WTC11 (cell line): ENCODE data around the gene CAMK2A. TPM values are rescaled to one million over a fixed set of nuclear protein-coding genes. Genes with fewer than 3 reads are reported as not detected.

Source experiments
- ATAC-seq: fragments of 200-7000 bp; cut with Tn5 transposase; 2 replicates; pipeline ENCODE4 v1.10.0; 2021; ENCODE audit warnings: mild to moderate bottlenecking, moderate library complexity
- CTCF ChIA-PET: fragments of 300-600 bp; sonication (Branson Sonifier 250); formaldehyde crosslinking; loops from one replicate; lab custom pipeline; 2021; ENCODE audit warnings: antibody characterized with exemption; lab: Charles Lee
- POLR2A ChIA-PET: fragments of 350-600 bp; sonication (Branson Sonifier 250); formaldehyde crosslinking; loops from one replicate; lab custom pipeline; 2021; ENCODE audit warnings: antibody characterized with exemption; lab: Charles Lee
- DNase-seq: peaks from one replicate; pipeline ENCODE4 v3.0.0; 2021; ENCODE audit warnings: low spot score
- H3K27ac Mint-ChIP-seq: 2 replicates; pipeline ENCODE4 v1.8.0; 2021; ENCODE audit warnings: mixed read lengths
- H3K27me3 Mint-ChIP-seq: 2 replicates; pipeline ENCODE4 v1.8.0; 2021; ENCODE audit warnings: low read depth, mild to moderate bottlenecking, moderate library complexity, mixed read lengths
- H3K36me3 Mint-ChIP-seq: 2 replicates; pipeline ENCODE4 v1.8.0; 2021; ENCODE audit warnings: mixed read lengths
- H3K4me1 Mint-ChIP-seq: 2 replicates; pipeline ENCODE4 v1.8.0; 2022; ENCODE audit warnings: mixed read lengths
- H3K4me3 Mint-ChIP-seq: 2 replicates; pipeline ENCODE4 v1.8.0; 2021; ENCODE audit warnings: mild to moderate bottlenecking, moderate library complexity, mixed read lengths
- H3K9me3 Mint-ChIP-seq: 2 replicates; pipeline ENCODE4 v1.8.0; 2021; ENCODE audit warnings: mixed read lengths
- ESRRA ChIP-seq: sonication (generic); formaldehyde crosslinking; IDR thresholded peaks from 2 replicates; pipeline ENCODE4 v1.8.1; 2022; ENCODE audit warnings: mild to moderate bottlenecking, missing genetic modification reagents, borderline replicate concordance
- GTF2I ChIP-seq: fragments of 250-450 bp; sonication (Bioruptor Pico); conservative IDR thresholded peaks from 2 replicates; pipeline ENCODE4 v1.4.0; 2021; ENCODE audit warnings: mild to moderate bottlenecking
- SMAD4 ChIP-seq: sonication (generic); formaldehyde crosslinking; IDR thresholded peaks from 2 replicates; pipeline ENCODE4 v1.8.0; 2022; ENCODE audit warnings: mild to moderate bottlenecking, missing genetic modification reagents
- total RNA-seq: library from RNA; stranded (reverse); gene quantifications from 3 replicates; pipeline ENCODE4 v1.2.3, GENCODE V29; 2021
- TF ChIP-seq, protein P1 (sequence below): fragments of 250-450 bp; sonication (Bioruptor Pico); IDR thresholded peaks from 2 replicates; pipeline ENCODE4 v1.9.0; 2021; ENCODE audit warnings: mild to moderate bottlenecking, borderline replicate concordance
- TF ChIP-seq, protein P2 (sequence below): sonication (generic); formaldehyde crosslinking; IDR thresholded peaks from 2 replicates; pipeline ENCODE4 v1.8.1; 2022; ENCODE audit warnings: mild to moderate bottlenecking, missing genetic modification reagents, moderate library complexity, borderline replicate concordance
- TF ChIP-seq, protein P3 (sequence below): sonication (generic); formaldehyde crosslinking; IDR thresholded peaks from 2 replicates; pipeline ENCODE4 v1.8.0; 2023; ENCODE audit warnings: mild to moderate bottlenecking, missing genetic modification reagents

The CAMK2A gene
- total RNA-seq, 1 experiment from 2014 or later, result 0.13 TPM

DNA sequence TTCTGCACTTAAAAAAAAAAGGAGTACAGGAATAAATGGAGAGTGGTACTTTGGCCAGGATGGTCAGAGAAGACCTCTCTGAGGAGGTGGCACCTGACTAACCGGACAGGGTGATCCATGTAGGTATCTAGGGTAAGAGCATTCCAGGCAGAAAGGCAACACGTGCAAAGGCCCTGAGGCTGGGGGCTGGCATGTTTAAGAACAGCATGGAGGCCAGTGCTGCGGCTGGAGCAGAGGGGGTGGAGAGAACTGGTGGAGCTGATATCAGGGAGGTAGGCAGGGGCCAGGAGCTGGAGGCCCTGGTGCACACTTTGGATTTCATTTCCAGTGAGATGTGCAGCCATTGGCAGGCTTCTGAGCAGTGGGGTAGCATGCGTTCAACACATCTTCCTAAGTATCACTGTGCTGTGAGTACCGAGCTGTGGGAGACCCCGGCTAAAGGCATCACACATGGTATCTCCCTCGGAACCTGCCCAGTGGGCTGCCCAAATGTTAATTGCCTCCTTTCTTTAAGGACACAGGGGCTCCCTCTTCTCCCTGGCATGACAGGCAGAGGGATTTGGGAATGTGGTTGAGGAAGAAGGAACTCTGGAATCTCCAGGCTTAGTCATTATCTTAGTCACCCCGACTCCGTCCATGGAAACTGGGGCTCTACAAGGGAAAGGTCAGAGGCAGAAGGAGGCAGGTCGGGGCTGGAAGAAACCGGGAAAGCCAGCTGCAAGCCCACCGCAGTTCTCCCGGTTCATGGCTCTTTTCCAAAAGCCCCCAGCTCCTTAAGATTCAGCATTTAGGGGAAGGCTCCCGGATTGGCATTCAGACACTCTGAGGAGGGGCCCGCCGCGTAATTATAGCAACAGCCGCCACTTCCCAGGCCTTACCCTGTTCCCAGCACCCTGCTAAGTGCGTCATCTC lies 81.1 kb downstream of the CAMK2A start:
- H3K4me1 Mint-ChIP-seq, result peaks cover 45% of the 10 kb centered on the region
- no peaks in the 10 kb centered on the region for H3K36me3 Mint-ChIP-seq
- TF ChIP-seq, protein P1, sequence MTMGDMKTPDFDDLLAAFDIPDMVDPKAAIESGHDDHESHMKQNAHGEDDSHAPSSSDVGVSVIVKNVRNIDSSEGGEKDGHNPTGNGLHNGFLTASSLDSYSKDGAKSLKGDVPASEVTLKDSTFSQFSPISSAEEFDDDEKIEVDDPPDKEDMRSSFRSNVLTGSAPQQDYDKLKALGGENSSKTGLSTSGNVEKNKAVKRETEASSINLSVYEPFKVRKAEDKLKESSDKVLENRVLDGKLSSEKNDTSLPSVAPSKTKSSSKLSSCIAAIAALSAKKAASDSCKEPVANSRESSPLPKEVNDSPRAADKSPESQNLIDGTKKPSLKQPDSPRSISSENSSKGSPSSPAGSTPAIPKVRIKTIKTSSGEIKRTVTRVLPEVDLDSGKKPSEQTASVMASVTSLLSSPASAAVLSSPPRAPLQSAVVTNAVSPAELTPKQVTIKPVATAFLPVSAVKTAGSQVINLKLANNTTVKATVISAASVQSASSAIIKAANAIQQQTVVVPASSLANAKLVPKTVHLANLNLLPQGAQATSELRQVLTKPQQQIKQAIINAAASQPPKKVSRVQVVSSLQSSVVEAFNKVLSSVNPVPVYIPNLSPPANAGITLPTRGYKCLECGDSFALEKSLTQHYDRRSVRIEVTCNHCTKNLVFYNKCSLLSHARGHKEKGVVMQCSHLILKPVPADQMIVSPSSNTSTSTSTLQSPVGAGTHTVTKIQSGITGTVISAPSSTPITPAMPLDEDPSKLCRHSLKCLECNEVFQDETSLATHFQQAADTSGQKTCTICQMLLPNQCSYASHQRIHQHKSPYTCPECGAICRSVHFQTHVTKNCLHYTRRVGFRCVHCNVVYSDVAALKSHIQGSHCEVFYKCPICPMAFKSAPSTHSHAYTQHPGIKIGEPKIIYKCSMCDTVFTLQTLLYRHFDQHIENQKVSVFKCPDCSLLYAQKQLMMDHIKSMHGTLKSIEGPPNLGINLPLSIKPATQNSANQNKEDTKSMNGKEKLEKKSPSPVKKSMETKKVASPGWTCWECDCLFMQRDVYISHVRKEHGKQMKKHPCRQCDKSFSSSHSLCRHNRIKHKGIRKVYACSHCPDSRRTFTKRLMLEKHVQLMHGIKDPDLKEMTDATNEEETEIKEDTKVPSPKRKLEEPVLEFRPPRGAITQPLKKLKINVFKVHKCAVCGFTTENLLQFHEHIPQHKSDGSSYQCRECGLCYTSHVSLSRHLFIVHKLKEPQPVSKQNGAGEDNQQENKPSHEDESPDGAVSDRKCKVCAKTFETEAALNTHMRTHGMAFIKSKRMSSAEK (CRISPR knock-in tag), result no peak
- peak; percentile 93 for TF ChIP-seq GTF2I (CRISPR knock-in tag)
- H3K4me3 Mint-ChIP-seq, result no peak overlapping the region
- H3K27me3 Mint-ChIP-seq, result no peaks in the 10 kb centered on the region; the same call in 1 of the 2 replicates
- DNase-seq (no peak), ATAC-seq (no peak)
- peak overlapping the region; percentile 32 for H3K27ac Mint-ChIP-seq
- ChIA-PET POLR2A (no interaction called here), CTCF (interaction anchor here (1.0 to 3.2 kb wide), 4 partner anchors 9 to 46 kb away, joined by 3 to 15 read pairs (median 7); no protein-coding TSS in a partner anchor)
- H3K9me3 Mint-ChIP-seq, result no peaks in the 10 kb centered on the region

GRCh38 chr5:150206779-150207115 lies 82.8 kb downstream of the CAMK2A start:
- no peak for ATAC-seq
- H3K4me1 Mint-ChIP-seq, result peaks cover 37% of the 10 kb centered on the region
- no peaks in the 10 kb centered on the region; the same call in none of the 2 replicates for H3K27me3 Mint-ChIP-seq
- no peaks in the 10 kb centered on the region for H3K9me3 Mint-ChIP-seq
- DNase-seq, result no peak
- TF ChIP-seq, protein P2, sequence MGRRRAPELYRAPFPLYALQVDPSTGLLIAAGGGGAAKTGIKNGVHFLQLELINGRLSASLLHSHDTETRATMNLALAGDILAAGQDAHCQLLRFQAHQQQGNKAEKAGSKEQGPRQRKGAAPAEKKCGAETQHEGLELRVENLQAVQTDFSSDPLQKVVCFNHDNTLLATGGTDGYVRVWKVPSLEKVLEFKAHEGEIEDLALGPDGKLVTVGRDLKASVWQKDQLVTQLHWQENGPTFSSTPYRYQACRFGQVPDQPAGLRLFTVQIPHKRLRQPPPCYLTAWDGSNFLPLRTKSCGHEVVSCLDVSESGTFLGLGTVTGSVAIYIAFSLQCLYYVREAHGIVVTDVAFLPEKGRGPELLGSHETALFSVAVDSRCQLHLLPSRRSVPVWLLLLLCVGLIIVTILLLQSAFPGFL (CRISPR knock-in tag), result no peak
- TF ChIP-seq, protein P3, sequence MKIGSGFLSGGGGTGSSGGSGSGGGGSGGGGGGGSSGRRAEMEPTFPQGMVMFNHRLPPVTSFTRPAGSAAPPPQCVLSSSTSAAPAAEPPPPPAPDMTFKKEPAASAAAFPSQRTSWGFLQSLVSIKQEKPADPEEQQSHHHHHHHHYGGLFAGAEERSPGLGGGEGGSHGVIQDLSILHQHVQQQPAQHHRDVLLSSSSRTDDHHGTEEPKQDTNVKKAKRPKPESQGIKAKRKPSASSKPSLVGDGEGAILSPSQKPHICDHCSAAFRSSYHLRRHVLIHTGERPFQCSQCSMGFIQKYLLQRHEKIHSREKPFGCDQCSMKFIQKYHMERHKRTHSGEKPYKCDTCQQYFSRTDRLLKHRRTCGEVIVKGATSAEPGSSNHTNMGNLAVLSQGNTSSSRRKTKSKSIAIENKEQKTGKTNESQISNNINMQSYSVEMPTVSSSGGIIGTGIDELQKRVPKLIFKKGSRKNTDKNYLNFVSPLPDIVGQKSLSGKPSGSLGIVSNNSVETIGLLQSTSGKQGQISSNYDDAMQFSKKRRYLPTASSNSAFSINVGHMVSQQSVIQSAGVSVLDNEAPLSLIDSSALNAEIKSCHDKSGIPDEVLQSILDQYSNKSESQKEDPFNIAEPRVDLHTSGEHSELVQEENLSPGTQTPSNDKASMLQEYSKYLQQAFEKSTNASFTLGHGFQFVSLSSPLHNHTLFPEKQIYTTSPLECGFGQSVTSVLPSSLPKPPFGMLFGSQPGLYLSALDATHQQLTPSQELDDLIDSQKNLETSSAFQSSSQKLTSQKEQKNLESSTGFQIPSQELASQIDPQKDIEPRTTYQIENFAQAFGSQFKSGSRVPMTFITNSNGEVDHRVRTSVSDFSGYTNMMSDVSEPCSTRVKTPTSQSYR (CRISPR knock-in tag), result no peak
- TF ChIP-seq ESRRA (CRISPR knock-in tag), result no peak
- no peak overlapping the region for H3K4me3 Mint-ChIP-seq
- CTCF ChIA-PET, result interaction anchor here (0.5 to 2.6 kb wide), 7 partner anchors 10 to 76 kb away, joined by 3 to 15 read pairs (median 4); partner anchors contain the start of gene CDX1
- H3K27ac Mint-ChIP-seq, result no peak overlapping the region
- POLR2A ChIA-PET, result no interaction called here
- H3K36me3 Mint-ChIP-seq, result no peaks in the 10 kb centered on the region

GRCh38 chr5:150206098-150206778 lies 83.3 kb downstream of the CAMK2A start:
- POLR2A ChIA-PET, result interaction anchor here (0.9 kb wide), 1 partner anchor 29 kb away, joined by 3 read pairs; no protein-coding TSS in a partner anchor

More at GRCh38 chr5:150206098-150206778, 83.3 kb downstream of the CAMK2A start:
- CTCF ChIA-PET, result interaction anchor here (0.5 to 2.6 kb wide), 7 partner anchors 9 to 76 kb away, joined by 3 to 15 read pairs (median 4); partner anchors contain the start of gene CDX1
- Mint-ChIP-seq H3K36me3 (no peaks in the 10 kb centered on the region), H3K4me1 (peaks cover 32% of the 10 kb centered on the region), H3K27me3 (no peaks in the 10 kb centered on the region; the same call in 1 of the 2 replicates), H3K4me3 (no peak overlapping the region), H3K27ac (no peak overlapping the region), H3K9me3 (no peaks in the 10 kb centered on the region)
- no peak for DNase-seq
- no peak for TF ChIP-seq SMAD4 (CRISPR knock-in tag)
- TF ChIP-seq GTF2I (CRISPR knock-in tag), result 0 out of 2 replicates have a peak, but pooled peaks have one; percentile 4
- ATAC-seq, result peak; percentile 13
